HepG2 (cell line): Measurements from ENCODE around the gene TOMM20. TPM values are rescaled to one million over a fixed set of nuclear protein-coding genes. Genes with fewer than 3 reads are reported as not detected.

Experiments used
- ARNTL ChIP-seq: sonication (generic); formaldehyde crosslinking; IDR thresholded peaks from 2 replicates; pipeline ENCODE4 v1.4.0; 2020; ENCODE audit warnings: mild to moderate bottlenecking, missing genetic modification reagents
- ATF6 ChIP-seq: sonication (generic); formaldehyde crosslinking; conservative IDR thresholded peaks from 2 replicates; pipeline ENCODE4 v1.4.0; 2020; ENCODE audit warnings: missing genetic modification reagents
- ATF7-NPFF ChIP-seq: sonication (generic); formaldehyde crosslinking; IDR thresholded peaks from 2 replicates; pipeline ENCODE4 v1.8.1; 2023; ENCODE audit warnings: mild to moderate bottlenecking, low read depth, missing genetic modification reagents, moderate library complexity
- CEBPB ChIP-seq: IDR thresholded peaks from 2 replicates; pipeline ENCODE4 v1.6.1; 2011; ENCODE audit warnings: low read depth, low read length, improper control_type of control experiment, borderline replicate concordance
- HNF4G ChIP-seq, 2 experiments: sonication (generic) in 1 of 2; formaldehyde crosslinking in 1 of 2; IDR thresholded peaks; 2 replicates each; pipeline versions ENCODE4 v1.4.0 to v1.6.1; 2011 to 2020; ENCODE audit warnings: borderline replicate concordance in 2 of 2, low read depth in 2 of 2, mild to moderate bottlenecking in 2 of 2, low read length in 1 of 2, missing genetic modification reagents in 1 of 2, moderate library complexity in 1 of 2
- HNRNPLL ChIP-seq: fragments of 200-400 bp; formaldehyde crosslinking; IDR thresholded peaks from 2 replicates; pipeline ENCODE4 v1.6.1; 2017; ENCODE audit warnings: mild to moderate bottlenecking, low read depth, low read length; ENCODE audit not compliant: poor library complexity, severe bottlenecking
- IKZF4 ChIP-seq: sonication (generic); formaldehyde crosslinking; IDR thresholded peaks from 2 replicates; pipeline ENCODE4 v1.5.1; 2020; ENCODE audit warnings: borderline replicate concordance, mild to moderate bottlenecking, low read depth, missing genetic modification reagents; ENCODE audit errors: not compliant biosample characterization
- NFRKB ChIP-seq: fragments of 450-650 bp; IDR thresholded peaks from 2 replicates; pipeline ENCODE4 v1.6.1; 2017
- ZBTB43 ChIP-seq: sonication (generic); formaldehyde crosslinking; conservative IDR thresholded peaks from 2 replicates; pipeline ENCODE4 v1.4.0; 2020; ENCODE audit warnings: missing genetic modification reagents
- ZBTB8A ChIP-seq: sonication (generic); formaldehyde crosslinking; IDR thresholded peaks from 2 replicates; pipeline ENCODE4 v1.4.0; 2020; ENCODE audit warnings: mild to moderate bottlenecking, low read depth, missing genetic modification reagents, borderline replicate concordance
- ZHX2 ChIP-seq, 2 experiments: sonication (generic) in 1 of 2; formaldehyde crosslinking in 1 of 2; IDR thresholded peaks; 2 replicates each; pipeline versions ENCODE4 v1.6.1 to v1.9.0; 2014 to 2022; ENCODE audit warnings: antibody characterized with exemption in 1 of 2, borderline replicate concordance in 1 of 2, inconsistent platforms in 1 of 2, low read depth in 1 of 2, missing genetic modification reagents in 1 of 2
- ZMYM2 ChIP-seq: sonication (generic); formaldehyde crosslinking; IDR thresholded peaks from 2 replicates; pipeline ENCODE4 v1.8.0; 2022; ENCODE audit warnings: mild to moderate bottlenecking, missing genetic modification reagents
- ZNF354B ChIP-seq: sonication (generic); formaldehyde crosslinking; IDR thresholded peaks from 2 replicates; pipeline ENCODE4 v1.8.0; 2022; ENCODE audit warnings: mild to moderate bottlenecking, missing genetic modification reagents
- ZNF484 ChIP-seq: sonication (generic); formaldehyde crosslinking; IDR thresholded peaks from 2 replicates; pipeline ENCODE4 v1.5.1; 2020; ENCODE audit warnings: mild to moderate bottlenecking, low read depth, missing genetic modification reagents, borderline replicate concordance
- ZNF703 ChIP-seq: sonication (generic); formaldehyde crosslinking; IDR thresholded peaks from 2 replicates; pipeline ENCODE4 v1.5.1; 2020; ENCODE audit warnings: missing genetic modification reagents, mild to moderate bottlenecking, moderate library complexity, borderline replicate concordance
- polyA plus RNA-seq, 8 experiments: library from polyadenylated mRNA; depleted of rRNA in 3 of 8; stranded (reverse) in 7 of 8; unstranded in 1 of 8; fragments of >200 nt; fragmentation: Illumina TruSeq in 4 of 8; extraction: Trizol in 4 of 8; gene quantifications; 2 replicates each; pipeline versions ENCODE4 v1.2.1 to v1.2.3, GENCODE V29; 2011 to 2016; ENCODE audit warnings: low read depth in 4 of 8, missing spikeins in 1 of 8, mixed read lengths in 1 of 8; ENCODE audit not compliant: insufficient read depth in 1 of 8
- total RNA-seq, 5 experiments: library from RNA; depleted of rRNA; stranded (reverse); fragments of >200 nt; fragmentation: Illumina TruSeq; extraction: Trizol; gene quantifications; 2 replicates each; pipeline ENCODE4 v1.2.3, GENCODE V29; 2016; ENCODE audit warnings: low read depth in 1 of 5

The TOMM20 gene
- total and polyA plus RNA-seq, 2 of the 13 experiments (the other 11 are each of a cell fraction or from before 2014, with no cell fraction given), result 153 to 376 TPM

GRCh38 chr1:235068158-235069121, 60.2 kb downstream of the TOMM20 start (continued):
- peak; percentile 78 for TF ChIP-seq ZBTB43 (CRISPR knock-in tag)
- TF ChIP-seq ZMYM2 (CRISPR knock-in tag), result 0 out of 2 replicates have a peak, but pooled peaks have one; percentile 16
- TF ChIP-seq ZHX2 (IDR thresholded peaks at IDR 0.05; ENCODE audit: low read depth), result no peak
- no peak for TF ChIP-seq ZHX2 (CRISPR knock-in tag; IDR thresholded peaks at IDR 0.05; ENCODE audit: borderline replicate concordance)
- no peak for TF ChIP-seq ARNTL (CRISPR knock-in tag)
- peak; percentile 32; the same call in 1 of the 2 replicates for TF ChIP-seq HNF4G (IDR thresholded peaks at IDR 0.05; ENCODE audit: borderline replicate concordance, low read depth, low read length)
- TF ChIP-seq HNF4G (CRISPR knock-in tag; IDR thresholded peaks at IDR 0.05; ENCODE audit: borderline replicate concordance, low read depth), result peak; percentile 73; the same call in 1 of the 2 replicates
- TF ChIP-seq IKZF4 (CRISPR knock-in tag), result no peak
- no peak for TF ChIP-seq NFRKB
- TF ChIP-seq ZNF354B (CRISPR knock-in tag), result no peak
- TF ChIP-seq ZBTB8A (CRISPR knock-in tag), result no peak
- TF ChIP-seq CEBPB, result no peak
- no peak for TF ChIP-seq HNRNPLL
- TF ChIP-seq ATF6 (CRISPR knock-in tag), result 0 out of 2 replicates have a peak, but pooled peaks have one; percentile 64
- no peak for TF ChIP-seq ATF7-NPFF (CRISPR knock-in tag)
- no peak for TF ChIP-seq ZNF484 (CRISPR knock-in tag)
- TF ChIP-seq ZNF703 (CRISPR knock-in tag), result no peak; the same call in 1 of the 2 replicates
